GM12874 (cell line): Measurements from ENCODE around the gene ZNF804B.

ENCODE experiments used
- CTCF ChIP-seq: IDR thresholded peaks from 2 replicates; pipeline ENCODE4 v1.5.1; 2011; ENCODE audit warnings: low read depth, mild to moderate bottlenecking, control low read depth, low read length, moderate library complexity; ENCODE audit not compliant: insufficient read depth

The ZNF804B gene

DNA sequence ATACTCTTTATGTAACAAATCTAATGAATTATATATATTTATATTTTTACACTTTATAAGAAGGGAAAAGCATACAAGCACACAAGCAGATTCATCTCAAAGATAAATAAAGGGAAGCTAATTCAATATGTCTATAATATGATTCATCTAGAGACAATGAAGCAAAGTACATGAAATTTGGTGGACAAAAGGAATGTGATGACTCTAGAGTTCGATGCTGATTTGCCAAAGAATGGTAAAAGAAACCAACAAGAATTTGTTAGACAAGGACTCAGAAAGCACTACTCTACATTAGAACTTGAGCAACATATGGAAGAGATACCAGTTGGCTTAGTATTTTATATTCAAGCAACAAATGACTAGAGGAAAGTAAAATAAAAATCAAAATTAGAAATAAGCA, 572.5 kb downstream of the ZNF804B start:
- TF ChIP-seq CTCF, result no peak

DNA sequence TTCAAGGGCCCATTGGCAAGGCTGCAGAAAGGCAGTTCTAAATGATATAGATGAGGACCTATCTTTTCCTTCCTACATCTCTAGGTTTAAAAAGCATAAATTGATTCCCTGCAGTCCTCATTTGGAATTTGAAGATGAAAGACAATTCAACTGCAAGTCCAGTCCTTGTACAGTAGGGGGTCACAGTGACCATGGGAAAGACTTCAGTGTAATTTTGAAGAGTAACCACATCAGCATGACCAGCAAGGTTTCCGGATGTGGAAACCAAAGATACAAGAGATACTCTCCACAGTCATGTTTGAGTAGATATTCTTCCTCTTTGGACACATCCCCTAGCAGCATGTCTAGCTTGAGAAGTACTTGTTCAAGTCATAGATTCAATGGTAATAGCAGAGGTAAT, 575.3 kb downstream of the ZNF804B start:
- no peak for TF ChIP-seq CTCF

- TF ChIP-seq CTCF, result no peak
Observed at GRCh38 chr7:89335490-89335889, 576.0 kb downstream of the ZNF804B start.

DNA sequence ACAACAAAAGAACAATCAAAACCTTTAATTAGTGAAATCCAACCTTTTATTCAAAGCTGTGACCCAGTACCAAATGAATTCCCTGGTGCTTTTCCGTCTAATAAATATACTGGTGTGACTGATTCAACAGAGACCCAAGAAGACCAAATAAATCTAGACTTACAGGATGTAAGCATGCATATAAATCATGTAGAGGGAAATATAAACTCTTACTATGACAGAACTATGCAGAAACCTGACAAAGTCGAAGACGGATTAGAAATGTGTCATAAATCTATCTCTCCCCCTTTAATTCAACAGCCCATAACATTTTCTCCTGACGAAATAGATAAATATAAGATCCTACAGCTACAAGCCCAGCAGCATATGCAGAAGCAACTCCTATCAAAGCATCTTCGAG, 576.6 kb downstream of the ZNF804B start:
- no peak for TF ChIP-seq CTCF

- no peak for TF ChIP-seq CTCF
Observed at GRCh38 chr7:89339748-89340147, 580.2 kb downstream of the ZNF804B start.

GRCh38 chr7:89357121-89357520, 597.6 kb downstream of the ZNF804B start:
- no peak for TF ChIP-seq CTCF

DNA sequence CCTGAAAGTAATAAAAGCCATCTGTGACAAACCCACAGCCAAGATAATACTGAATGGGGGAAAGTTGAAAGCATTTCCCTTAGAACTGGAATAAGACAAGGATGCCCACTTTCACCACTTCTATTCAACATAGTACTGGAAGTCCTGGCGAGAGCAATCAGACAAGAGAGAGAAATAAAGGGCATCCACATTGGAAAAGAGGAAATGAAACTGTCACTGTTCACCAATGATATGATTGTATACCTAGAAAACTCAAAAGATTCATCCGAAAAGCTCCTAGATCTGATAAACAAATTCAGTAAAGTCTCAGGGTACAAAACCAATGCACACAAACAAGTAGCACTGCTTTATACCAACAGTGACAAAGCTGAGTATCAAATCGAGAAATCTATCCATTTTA, 617.7 kb downstream of the ZNF804B start:
- TF ChIP-seq CTCF, result no peak

GRCh38 chr7:89385411-89385810, 625.9 kb downstream of the ZNF804B start:
- TF ChIP-seq CTCF, result no peak
